NCI-H82 treated with DMSO at 0.1 percent for 48 hours (cell line): Measurements from ENCODE around the gene PRKAR2A.
"Not testable (repeated sequence)": the region's sequence is repeated elsewhere in the genome, so short reads cannot be mapped to it uniquely, and the experiment has no call there.

Experiments used
- DNase-seq: peaks from one replicate; lab custom pipeline; 2025; ENCODE audit not compliant: unreplicated experiment; lab: John Stamatoyannopoulos, UW

PRKAR2A gene

GRCh38 chr3:48782046-48782445 is 65.6 kb downstream of the PRKAR2A start:
- DNase-seq, result no peak

GRCh38 chr3:48778565-48778964 is 69.1 kb downstream of the PRKAR2A start:
- DNase-seq, result not testable (repeated sequence)

DNA sequence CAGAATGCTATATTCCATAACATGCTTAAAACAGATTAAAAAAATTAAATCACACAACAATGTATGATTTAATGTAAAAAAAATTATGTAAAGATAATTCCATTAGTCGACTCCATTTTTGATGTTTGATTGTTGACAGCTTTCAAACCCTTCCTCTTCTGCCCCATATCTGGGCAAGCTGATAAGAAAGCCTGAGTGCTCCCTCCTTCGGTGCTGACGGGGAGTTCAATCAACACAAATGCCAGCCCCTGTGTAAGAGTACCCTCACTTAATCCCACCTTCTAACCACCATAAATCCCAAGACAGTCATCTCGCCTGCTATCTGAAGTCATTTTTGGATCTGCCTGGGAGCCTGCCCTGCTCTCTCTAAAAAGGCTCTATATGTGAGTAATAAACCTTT is 70.8 kb downstream of the PRKAR2A start:
- DNase-seq, result no peak

- DNase-seq, result no peak
These were observed 77.5 kb downstream of the PRKAR2A start for GRCh38 chr3:48770192-48770502.

DNA sequence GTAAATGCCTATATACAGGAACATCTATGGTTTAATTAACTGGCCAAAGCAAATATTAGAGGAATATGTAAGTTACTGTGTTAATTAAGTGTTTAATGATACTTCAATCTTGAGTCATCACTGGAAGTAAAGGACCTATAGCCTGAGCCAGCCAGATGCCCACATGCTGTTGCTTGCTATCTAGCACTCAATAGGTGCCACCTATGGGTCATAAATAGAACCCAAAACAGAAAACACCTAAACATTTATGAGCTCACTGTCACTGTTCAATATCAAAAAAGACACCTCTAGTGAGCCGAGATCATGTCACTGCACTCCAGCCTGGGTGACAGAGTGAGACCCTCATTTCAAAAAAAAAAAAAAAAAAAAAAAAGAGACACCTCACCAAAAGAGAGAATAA is 82.3 kb downstream of the PRKAR2A start:
- DNase-seq, result no peak

DNA sequence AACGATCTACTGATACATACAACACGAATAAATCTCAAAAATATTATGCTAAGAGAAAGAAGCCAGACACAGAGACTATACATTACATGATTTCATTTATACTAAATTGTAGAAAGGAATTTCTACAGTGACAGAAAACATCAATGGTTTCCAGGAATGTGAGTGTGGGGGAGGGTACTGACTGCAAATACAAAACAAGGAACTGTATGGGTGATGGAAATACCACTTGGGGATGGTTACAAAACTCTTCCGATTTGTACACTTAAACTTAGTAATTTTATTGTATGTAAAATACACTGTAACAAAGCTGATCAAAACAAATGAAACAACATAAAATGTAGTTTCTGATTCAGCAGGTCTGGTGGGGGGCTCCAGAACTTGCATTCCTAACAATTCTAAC is 84.9 kb downstream of the PRKAR2A start:
- no peak for DNase-seq

GRCh38 chr3:48759991-48760540 is 87.6 kb downstream of the PRKAR2A start:
- DNase-seq, result not testable (repeated sequence)

- DNase-seq, result not testable (repeated sequence)
These were observed 88.1 kb downstream of the PRKAR2A start for GRCh38 chr3:48759531-48759930.

GRCh38 chr3:48759071-48759470 is 88.6 kb downstream of the PRKAR2A start:
- DNase-seq, result no peak

DNA sequence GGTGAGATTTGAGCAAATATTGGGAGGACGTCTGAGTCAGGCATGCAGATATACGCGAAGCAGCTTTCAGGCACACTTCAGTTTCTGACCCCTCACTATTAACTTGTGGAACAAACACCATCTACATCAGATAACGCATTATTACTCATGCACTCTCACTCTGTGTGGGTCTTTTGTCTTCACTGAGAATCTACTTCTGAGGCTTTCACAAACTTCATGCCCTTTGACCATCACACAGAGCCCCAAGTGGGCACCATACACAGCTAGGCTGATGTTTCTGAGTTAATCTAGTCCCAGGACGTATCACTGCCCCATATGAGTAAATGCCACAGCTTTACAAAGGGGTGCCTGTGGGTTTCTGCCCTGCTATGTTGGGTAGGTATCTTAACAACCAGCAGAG is 91.0 kb downstream of the PRKAR2A start:
- no peak for DNase-seq

DNA sequence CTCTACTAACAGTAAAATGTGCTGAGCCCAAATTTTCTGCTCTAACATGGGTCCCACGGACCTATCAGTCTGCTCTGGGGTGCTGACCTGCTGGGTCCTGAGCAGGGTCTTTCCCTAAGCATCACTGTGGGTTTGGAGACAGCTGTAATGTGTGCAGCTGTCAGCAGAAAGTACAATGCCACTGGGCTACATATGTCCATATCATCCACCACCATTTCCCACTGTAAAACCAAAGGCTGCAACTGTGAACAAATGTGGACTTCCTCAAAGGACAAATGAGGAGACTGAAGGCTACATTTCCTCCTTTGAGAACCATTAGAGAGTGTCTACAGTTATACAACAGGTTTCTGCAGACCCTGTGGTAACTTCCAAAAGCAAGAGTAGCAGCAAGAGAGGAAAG is 96.8 kb downstream of the PRKAR2A start:
- DNase-seq, result no peak

DNA sequence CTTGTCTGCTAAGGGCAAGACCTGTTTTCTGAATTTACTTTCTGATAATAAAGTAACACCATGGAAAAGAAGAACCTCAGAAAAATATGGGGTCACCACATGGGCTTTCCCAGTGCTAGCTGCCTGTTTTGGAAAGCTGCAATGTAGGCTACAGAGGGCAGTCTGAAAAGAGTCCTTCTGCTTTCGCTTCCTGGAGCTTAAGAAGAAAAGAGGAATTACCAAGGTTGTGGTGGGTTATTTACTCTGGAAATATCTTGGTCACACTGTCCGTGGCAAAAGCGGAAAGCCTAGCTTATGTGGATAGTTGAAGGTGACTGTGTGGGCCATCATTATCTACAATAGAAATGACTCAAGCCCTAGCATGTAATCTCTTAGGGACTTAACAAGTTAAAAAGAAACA is 98.9 kb downstream of the PRKAR2A start:
- DNase-seq, result no peak

DNA sequence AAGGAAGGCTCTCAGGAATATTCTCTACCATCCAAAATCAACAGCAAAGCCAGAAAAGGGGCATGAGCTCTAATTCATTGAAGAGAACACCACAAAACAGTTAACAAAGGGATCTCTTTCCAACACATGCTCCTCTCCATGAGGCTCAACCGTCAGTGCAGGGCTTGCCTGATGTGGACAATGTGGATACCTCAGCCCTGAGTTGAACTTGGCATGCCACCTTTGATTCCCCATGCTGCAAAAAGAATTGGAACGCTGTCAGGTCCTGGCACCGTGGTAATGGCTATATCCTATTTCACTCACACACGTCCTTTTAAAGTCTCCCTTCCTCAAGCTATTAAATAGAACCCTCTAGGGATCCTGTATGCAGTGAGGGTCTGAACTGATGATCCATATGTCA is 100.0 kb downstream of the PRKAR2A start:
- DNase-seq, result no peak

GRCh38 chr3:48747015-48747615 is 100.6 kb downstream of the PRKAR2A start:
- no peak for DNase-seq

DNA sequence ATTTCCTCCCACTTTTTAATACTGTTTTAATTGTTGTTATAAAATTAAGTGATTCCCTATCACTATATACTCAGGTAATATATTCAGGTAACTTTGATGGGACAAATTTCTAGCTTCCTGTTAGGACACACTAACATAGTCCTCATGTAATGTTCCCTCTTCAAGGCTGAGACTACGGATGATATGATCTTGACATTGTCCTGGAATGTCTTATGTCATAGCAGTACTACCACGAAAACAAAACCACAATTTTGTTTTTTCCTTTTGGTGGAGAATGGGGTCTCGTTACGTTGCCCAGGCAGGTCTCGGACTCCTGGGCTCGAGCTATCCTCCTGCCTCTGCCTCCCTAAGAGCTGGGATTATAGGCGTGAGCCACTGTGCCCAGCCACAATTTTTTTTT is 103.9 kb downstream of the PRKAR2A start:
- no peak for DNase-seq

GRCh38 chr3:48741226-48741625 is 106.4 kb downstream of the PRKAR2A start:
- not testable (repeated sequence) for DNase-seq

DNA sequence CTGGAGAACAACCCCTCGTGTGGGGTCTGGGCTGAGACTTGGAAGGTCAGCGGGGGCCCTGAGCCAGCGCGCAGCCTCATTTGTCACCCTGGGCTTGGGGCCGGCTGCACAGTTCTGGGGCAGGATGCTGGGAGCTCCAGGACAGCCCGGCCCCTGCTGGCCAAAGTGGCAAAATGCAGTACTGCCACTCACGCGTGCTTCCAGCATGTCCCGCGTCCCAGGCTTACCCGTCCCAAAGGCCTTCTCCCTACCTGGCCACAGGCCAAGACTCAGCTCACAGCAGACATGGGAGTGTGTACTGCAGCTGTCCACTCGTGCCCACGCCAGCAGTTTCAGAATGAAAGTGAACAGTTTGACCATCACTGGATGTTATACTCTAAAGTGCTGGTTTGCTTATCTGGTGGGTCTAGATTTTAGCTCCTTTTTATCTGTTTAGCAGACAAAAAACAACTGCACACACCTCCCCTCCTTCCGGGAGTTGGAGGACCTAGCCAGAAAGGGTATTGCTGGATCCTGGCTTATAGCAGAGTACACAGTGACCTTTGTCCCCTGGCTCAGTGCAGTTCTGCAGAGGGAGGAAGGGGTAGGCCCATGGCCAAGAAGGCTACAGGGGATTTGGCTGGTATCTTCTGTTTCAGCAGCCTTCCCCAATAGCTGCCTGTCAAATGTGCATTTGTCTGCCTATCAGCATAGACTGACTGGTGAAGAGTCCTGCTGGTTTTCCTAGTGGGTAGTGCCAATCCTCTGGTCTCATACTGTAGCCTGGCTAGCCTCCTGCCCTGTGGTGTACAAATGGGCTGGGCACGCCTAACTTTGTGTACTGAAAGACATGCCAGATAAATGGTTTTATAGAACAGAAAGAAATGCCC is 107.5 kb downstream of the PRKAR2A start:
- DNase-seq, result peak; percentile 30

- DNase-seq, result no peak
These were observed 108.1 kb downstream of the PRKAR2A start for GRCh38 chr3:48739617-48739954.

DNA sequence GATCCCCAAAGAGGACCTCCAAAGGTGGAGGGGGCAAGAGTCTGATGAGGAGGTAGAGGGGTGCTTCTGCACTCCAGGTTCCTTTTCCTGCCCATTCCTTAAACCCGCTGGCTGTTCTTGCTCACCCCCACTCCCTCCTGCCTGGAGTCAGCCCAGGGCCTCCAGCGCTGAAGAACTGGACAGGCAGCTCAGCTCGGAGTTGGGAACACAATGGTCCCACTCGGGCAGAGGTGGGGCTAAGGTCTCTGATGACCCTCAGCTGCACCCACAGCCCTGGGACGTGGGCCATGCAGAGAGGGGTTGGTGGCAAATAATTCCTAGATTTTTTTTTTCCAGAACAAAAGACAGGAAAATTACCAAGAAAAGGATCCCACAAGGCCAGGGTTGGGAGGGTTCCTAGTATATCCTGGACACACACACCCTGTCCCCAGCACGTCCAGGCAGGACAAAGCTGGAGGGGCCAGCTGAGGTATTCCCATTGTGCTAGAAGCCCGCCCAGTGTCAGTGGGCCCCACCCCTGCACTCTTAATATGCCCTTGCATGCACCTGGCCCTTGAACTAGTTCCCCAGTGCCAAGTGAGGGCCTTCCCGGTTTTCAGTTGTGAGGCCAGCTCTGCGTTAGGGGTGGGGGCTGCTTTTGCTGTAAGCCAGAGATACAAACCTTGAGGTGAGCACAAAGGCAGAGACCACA is 108.6 kb downstream of the PRKAR2A start:
- no peak for DNase-seq

DNA sequence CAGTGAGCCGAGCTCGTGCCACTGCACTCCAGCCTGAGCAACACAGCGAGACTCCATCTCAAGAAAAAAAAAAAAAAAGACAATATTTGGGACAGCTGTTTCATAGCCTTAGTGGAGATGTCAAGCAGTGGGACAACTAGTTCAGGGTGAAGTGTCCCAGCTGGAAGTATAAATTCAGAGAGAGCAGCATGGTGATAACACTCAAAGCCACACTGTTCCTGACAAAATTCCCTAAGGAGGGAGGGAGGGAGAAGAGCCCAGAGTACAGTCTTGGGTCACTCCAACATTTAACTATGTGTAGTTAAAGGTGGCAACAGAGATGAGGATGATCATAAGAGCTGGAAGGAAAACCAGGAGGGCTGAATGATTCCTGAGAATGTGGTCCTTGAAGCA is 109.5 kb downstream of the PRKAR2A start:
- DNase-seq, result no peak

- DNase-seq, result peak; percentile 12
These were observed 112.5 kb downstream of the PRKAR2A start for GRCh38 chr3:48735075-48735767.
